HG02623 (cell line): ENCODE measurements around the gene POU6F1.

ENCODE experiments used
- ATAC-seq: cut with Tn5 transposase; IDR thresholded peaks from one replicate; pipeline ENCODE4 v1.9.1; 2021; ENCODE audit warnings: moderate library complexity; ENCODE audit not compliant: unreplicated experiment

Gene POU6F1

DNA sequence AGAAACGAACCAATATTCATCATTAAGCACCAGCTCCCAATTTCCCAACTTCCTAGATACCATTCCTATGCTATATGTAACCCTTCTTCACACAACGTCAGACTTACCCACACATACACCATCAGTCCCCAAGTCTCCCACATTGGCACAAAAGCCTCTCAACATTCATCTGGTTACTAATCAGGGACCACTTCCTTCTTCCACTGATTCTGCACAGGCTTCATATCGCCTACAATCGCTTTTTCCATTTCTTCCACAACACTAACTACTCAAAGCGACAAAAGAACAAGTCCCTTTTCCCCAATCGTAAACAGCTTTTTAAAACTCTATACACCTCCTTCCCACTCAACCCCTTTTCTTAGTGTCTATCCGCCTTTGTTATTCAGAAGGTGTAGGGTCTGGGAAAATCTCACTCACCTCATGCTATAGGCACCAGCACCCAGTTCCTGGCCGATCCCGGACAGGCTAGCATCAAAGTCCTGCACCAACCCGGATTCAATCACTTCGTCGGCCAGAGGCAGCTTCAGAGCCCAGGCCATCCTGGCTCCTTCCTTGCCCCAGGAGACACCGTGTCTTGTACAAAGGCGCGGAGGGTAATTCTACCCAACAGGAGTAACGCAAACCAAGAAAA lies 45.9 kb downstream of the POU6F1 start:
- ATAC-seq, result no peak

DNA sequence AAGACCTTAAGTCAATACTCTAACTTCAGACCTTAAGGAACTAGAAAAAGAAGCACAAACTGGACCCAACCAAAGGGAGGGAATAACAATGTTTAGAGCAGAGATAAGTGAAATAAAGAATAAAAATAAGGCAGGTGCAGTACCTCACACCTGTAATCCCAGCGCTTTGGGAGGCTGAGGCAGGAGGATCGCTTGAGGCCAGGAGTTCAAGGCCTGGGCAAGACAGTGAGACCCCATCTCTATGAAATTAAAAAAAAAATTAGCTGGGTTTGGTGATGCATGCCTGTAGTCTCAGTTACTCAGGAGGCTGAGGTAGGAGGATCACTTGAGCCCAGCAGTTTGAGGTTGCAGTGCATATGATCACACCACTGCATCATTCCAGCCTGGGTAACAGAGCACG lies 54.1 kb downstream of the POU6F1 start:
- ATAC-seq, result no peak

DNA sequence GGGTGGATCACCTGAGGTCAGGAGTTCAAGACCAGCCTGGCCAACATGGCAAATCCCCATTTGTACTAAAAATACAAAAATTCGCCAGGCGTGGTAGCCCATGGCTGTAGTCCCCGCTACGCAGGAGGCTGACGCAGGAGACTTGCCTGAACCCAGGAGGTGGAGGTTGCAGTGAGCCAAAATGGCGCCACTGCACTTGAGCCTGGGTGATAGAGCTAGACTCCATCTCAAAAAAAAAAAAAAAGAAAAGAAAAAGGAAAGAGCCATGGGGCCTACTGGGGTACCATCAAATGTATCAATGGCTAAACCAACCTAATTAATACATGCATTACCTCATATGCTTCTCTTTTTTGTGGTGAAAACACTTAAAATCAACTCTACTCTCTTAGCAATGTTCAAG lies 55.6 kb downstream of the POU6F1 start:
- ATAC-seq, result no peak

DNA sequence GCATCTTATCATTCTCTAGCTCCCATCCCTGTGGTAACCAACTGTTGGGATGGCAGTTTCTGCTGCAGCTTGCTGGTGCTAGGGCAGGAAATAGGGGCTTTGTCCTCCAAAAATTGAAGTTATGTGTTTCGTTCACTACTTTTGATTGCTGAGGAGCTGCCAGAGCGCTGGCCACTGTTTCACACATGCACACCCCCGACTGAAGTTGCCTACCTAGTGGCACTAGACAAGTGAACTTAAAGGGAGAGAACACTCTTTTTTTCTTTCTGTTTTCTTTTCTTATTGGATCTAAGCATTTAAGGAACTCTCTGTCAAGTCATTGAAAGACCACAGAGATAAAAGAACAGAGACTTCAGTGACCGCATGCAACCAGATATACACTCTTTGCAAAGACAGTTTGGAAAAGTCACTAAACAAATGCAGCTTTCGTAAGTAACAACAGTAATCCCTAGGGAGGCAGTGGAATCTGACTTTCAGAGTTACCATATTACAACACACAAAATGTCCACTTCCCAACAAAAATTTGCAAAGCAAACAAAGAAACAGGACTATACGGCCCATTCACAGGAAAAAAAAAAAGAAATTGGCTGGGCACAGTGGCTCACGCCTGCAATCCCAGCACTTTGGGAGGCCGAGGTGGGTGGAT lies 56.9 kb downstream of the POU6F1 start:
- ATAC-seq, result no peak

DNA sequence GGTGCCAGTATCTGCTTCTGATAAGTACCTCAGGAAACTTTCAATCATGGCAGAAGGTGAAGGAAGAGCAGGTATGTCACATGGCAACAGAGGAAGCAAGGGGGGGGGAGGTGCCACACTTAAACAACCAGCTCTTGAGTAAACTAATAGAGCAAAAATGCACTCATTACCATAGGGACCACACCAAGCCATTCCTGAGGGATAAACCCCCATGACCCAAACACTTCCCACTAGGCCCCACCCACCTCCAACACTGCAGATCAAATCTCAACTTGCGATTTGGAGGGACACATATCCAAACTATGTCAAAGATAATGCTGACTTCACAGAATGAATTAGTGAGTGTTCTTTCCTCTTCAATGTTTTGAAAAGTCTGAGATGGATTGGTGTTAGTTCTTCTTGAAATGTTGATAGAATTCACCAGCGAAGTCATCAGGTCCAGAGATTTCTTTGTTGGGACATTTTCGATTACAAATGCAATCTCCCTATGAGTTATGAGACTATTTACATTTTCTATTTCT lies 61.6 kb downstream of the POU6F1 start:
- ATAC-seq, result no peak

DNA sequence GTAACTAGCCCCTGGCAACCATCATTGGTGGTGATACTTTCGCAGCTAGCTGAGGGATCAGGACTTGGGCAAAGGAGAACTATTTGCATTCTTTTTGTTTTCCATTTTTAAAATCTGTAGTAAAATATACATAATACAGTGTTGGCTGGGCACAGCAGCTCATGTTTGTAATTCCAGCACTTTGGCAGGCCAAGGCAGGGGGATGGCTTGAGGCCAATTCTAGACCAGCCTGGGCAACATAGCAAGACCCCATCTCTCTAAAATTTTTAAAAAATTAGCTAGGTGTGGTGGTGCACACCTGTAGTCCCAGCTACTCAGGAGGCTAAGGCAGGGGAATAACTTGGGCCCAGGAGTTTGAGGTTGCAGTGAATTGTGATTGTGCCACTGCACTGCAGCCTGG lies 64.9 kb downstream of the POU6F1 start:
- ATAC-seq, result no peak

DNA sequence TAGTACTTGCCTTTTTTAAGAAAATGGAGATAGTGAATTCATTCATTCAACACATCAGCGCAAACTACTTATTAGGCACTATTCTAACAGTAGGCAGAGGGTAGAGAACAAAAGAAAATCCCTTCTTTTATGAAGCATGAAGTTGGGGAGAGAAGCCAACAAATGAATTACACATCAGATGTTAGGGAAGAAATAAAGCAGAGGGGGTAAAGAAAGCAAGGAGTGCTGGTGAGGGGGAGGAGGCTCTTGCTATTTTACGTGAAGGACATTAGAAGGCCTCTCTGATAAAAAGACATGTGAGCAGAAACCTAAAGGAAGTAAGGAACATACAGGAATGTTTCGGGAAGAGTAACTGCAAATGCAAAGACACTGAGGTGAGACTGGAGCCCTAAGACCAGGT lies 67.1 kb downstream of the POU6F1 start:
- ATAC-seq, result no peak

DNA sequence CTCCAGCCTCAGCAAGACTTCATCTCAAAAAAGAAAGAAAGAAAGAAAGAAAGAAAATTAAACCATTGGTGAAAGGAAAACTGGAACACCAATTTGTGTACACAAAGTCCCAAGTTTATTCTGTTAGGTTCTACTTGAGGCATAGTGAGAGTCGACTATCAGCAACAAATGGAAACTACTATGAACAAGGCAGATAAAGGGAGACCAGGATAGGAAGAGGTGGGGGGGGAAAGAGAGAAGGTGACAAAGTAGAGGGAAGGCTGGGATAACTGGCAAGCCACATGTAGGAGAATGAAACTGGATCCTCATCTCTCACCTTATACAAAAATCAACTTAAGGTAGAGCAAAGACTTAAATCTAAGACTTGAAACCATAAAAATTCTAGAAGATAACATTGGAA lies 70.6 kb downstream of the POU6F1 start:
- no peak for ATAC-seq

DNA sequence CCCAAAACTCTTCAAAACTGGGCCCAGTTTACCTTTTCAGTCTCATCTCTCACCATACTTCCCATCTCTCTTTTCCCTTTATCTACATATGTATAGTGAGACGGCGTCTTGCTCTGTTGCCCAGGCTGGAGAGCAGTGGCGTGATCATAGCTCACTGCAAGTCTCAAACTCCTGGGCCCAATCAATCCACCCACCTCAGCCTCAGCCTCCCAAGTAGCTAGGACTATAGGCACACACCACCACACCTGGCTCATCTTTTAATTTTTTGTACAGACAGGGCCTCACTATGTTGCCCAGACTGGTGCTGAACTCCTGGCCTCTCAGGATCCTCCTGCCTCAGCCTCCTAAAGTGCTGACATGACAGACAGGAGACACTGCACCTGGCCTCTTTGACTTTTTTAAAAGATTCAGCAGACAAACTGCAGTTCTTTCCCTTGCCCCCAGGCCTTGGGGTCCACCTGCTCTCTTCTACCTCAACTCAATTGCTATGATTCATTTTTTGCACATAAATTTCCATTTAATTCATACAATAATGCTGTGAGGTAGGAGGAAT lies 78.5 kb downstream of the POU6F1 start:
- no peak for ATAC-seq
